ENCODE measurements around the gene C3orf18.

The C3orf18 gene

DNA sequence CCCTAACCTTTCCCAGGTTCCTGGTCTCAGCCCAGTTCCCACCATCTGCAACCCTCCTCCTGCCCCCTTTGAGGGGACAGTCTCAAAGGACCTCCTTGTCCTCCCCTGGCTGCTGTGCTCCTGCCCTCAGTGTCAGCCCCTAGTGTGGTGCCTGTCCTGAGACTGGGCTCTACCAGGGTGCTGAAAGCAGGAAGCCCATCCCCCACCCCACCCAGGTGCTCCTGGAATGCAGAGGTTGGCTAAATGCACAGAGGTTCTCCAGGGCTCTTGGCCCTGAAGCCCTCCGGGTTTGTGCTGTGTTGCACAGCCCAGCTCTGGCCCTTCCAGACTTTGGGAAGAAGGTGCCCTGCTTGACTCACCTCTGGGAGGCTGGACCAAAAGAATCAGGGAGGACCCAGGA, 21.8 kb downstream of the C3orf18 start:
- TF ChIP-seq, protein P1, sequence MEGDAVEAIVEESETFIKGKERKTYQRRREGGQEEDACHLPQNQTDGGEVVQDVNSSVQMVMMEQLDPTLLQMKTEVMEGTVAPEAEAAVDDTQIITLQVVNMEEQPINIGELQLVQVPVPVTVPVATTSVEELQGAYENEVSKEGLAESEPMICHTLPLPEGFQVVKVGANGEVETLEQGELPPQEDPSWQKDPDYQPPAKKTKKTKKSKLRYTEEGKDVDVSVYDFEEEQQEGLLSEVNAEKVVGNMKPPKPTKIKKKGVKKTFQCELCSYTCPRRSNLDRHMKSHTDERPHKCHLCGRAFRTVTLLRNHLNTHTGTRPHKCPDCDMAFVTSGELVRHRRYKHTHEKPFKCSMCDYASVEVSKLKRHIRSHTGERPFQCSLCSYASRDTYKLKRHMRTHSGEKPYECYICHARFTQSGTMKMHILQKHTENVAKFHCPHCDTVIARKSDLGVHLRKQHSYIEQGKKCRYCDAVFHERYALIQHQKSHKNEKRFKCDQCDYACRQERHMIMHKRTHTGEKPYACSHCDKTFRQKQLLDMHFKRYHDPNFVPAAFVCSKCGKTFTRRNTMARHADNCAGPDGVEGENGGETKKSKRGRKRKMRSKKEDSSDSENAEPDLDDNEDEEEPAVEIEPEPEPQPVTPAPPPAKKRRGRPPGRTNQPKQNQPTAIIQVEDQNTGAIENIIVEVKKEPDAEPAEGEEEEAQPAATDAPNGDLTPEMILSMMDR (IDR thresholded peaks at IDR 0.05; ENCODE audit: low read depth, low read length): no peak
- TF ChIP-seq EZH2phosphoT487 (IDR thresholded peaks at IDR 0.05; ENCODE audit: low read depth): no peak
- Histone ChIP-seq H3K27me3 (ENCODE audit: low read depth, low read length) (0 out of 2 replicates have a peak, but pooled peaks cover 16% of the 10 kb centered on the region), H3K9ac (ENCODE audit: low read length) (no peak overlapping the region), H3K79me2 (ENCODE audit: low read length) (no peaks in the 10 kb centered on the region), H3K9me3 (ENCODE audit: insufficient read depth, low read length) (no peaks in the 10 kb centered on the region), H3K4me3 (ENCODE audit: low read length) (no peak overlapping the region), H3K36me3 (replicated peaks; ENCODE audit: low read depth, low read length) (no peaks in the 10 kb centered on the region), H3K4me2 (ENCODE audit: low read length) (no peak overlapping the region), H3K4me1 (ENCODE audit: low read length) (no peaks in the 10 kb centered on the region), H2AFZ (ENCODE audit: low read depth, low read length) (no peak overlapping the region), H4K20me1 (ENCODE audit: insufficient read depth, low read length) (no peaks in the 10 kb centered on the region), H3K27ac (ENCODE audit: low read length) (no peak overlapping the region)

DNA sequence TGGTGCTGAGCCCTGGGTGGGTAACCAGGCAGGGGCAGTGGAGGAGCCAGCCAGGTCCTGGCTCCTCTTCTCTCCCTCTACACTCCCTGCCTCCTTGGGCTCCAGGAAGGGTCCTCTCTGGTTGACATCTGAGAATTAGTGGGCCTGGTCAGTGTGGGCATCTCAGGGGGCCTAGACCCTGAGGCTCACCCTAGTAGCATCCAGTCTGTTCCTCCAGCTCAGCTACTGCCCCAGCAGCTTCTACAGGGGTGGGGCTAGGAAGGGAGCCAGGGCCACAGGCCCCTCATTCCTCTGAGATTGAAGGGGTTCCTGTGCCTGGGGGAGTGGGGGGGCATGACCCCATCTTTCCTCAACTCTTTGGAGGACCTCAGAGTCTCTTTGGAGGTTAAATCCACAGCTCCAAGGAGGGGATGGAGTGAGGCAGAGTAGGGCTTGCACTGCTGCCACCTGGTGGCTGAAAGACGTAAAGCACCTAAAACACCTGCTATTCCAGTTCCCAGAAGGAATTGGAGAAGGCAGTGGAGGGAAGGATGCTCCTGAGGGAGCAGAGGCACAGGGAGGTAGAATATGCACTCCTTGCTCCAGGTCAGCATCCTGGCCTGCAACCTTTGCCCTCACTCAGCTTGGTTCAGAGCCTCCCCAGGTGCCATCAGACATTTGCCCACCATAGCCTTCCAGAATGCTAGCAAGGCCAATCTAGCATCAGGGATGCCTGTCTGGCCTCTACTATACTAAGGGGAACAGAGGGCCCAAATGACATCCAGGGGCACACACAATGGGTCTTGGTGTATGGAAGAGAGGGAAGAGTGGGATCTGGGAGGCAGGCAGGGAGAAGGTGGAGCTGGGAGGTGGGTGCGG, 25.1 kb downstream of the C3orf18 start:
- no peak overlapping the region for H3K4me2 ChIP-seq (ENCODE audit: low read length)
- no peak overlapping the region for H3K4me3 ChIP-seq (ENCODE audit: low read length)
- no peaks in the 10 kb centered on the region for H3K9me3 ChIP-seq (ENCODE audit: insufficient read depth, low read length)
- TF ChIP-seq EZH2phosphoT487 (IDR thresholded peaks at IDR 0.05; ENCODE audit: low read depth): no peak
- TF ChIP-seq, protein P1 (IDR thresholded peaks at IDR 0.05; ENCODE audit: low read depth, low read length): peak; percentile 97
- H2AFZ ChIP-seq (ENCODE audit: low read depth, low read length): no peak overlapping the region
- H3K27me3 ChIP-seq (ENCODE audit: low read depth, low read length): peaks cover 39% of the 10 kb centered on the region
- H3K9ac ChIP-seq (ENCODE audit: low read length): no peak overlapping the region
- no peaks in the 10 kb centered on the region for H3K79me2 ChIP-seq (ENCODE audit: low read length)
- H3K36me3 ChIP-seq (replicated peaks; ENCODE audit: low read depth, low read length): no peaks in the 10 kb centered on the region
- H4K20me1 ChIP-seq (ENCODE audit: insufficient read depth, low read length): no peaks in the 10 kb centered on the region
- H3K27ac ChIP-seq (ENCODE audit: low read length): no peak overlapping the region
- H3K4me1 ChIP-seq (ENCODE audit: low read length): no peaks in the 10 kb centered on the region

DNA sequence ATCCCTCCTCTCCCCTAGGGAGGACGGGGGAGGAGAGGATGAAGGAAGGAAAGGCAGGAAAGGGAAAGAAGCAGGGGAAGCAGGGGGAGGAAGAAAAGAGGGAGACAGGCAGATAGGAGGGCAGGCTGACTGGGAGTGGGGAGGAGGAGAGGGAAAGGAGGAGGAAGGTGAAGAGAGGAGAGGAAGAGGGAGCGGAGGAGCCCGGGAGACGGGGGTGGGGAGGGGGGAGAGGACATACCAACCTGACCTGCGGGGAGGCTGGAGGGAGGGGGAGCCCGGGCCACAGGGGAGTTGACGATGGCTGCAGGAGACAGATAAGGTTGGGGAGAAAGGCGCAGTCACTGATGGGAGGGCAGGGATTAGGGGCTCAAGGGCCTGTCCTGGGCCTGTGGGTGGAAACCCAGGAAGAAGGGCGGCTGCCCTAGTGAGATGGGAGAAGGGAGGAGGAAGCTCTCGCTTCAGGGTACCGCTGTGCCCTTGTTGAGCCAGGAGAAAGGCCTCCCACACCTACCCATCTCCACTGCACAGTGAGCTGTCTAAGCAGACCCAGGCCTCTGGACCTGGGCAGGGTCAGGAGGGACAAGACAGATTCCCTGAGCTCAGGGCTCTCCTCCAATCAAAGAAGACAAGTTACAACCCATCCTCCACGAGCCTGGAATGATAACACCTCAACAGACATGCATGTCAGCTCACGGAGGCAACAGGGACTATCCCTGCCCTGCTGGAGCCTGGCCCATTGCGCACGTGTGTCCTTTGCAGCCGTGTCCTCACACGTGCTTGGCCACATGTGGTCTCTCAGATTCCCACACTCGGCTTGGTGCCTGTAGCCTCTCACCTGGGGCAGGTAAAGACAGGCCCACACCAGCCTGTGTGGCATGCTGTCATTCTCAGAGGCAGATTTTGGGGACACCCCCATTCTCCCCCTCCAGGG, 27.9 kb downstream of the C3orf18 start:
- no peak for TF ChIP-seq EZH2phosphoT487 (IDR thresholded peaks at IDR 0.05; ENCODE audit: low read depth)
- TF ChIP-seq, protein P1 (IDR thresholded peaks at IDR 0.05; ENCODE audit: low read depth, low read length): no peak
- H3K27ac ChIP-seq (ENCODE audit: low read length): no peak overlapping the region
- H3K4me3 ChIP-seq (ENCODE audit: low read length): no peak overlapping the region
- H3K36me3 ChIP-seq (replicated peaks; ENCODE audit: low read depth, low read length): no peaks in the 10 kb centered on the region
- H2AFZ ChIP-seq (ENCODE audit: low read depth, low read length): no peak overlapping the region
- no peaks in the 10 kb centered on the region for H4K20me1 ChIP-seq (ENCODE audit: insufficient read depth, low read length)
- no peaks in the 10 kb centered on the region for H3K79me2 ChIP-seq (ENCODE audit: low read length)
- no peak overlapping the region for H3K9ac ChIP-seq (ENCODE audit: low read length)
- H3K4me2 ChIP-seq (ENCODE audit: low read length): no peak overlapping the region
- no peaks in the 10 kb centered on the region for H3K9me3 ChIP-seq (ENCODE audit: insufficient read depth, low read length)
- peaks cover 60% of the 10 kb centered on the region for H3K27me3 ChIP-seq (ENCODE audit: low read depth, low read length)
- no peaks in the 10 kb centered on the region for H3K4me1 ChIP-seq (ENCODE audit: low read length)
